K562 (cell line): ENCODE measurements around the gene SLC3A2. TPM values are rescaled to one million over a fixed set of nuclear protein-coding genes. Genes with fewer than 3 reads are reported as not detected.
A peak's percentile ranks its signal among the peaks of the same experiment; 100 is the strongest.

Experiments
- BRD4 ChIP-seq: fragments of 200-600 bp; sonication (generic); IDR thresholded peaks from 2 replicates; pipeline ENCODE4 v1.6.1; 2017; ENCODE audit warnings: inconsistent platforms
- CREB3L1 ChIP-seq: fragments of 450-650 bp; IDR thresholded peaks from 2 replicates; pipeline ENCODE4 v1.6.1; 2014; ENCODE audit warnings: low read depth, mild to moderate bottlenecking, moderate library complexity, borderline replicate concordance
- ETV6 ChIP-seq, 3 experiments: fragments of 150-350 bp in 1 of 3; sonication (generic) in 1 of 3; formaldehyde crosslinking in 1 of 3; IDR thresholded peaks; 2 replicates each; pipeline versions ENCODE4 v1.6.1 to v1.8.0; 2014 to 2022; ENCODE audit warnings: borderline replicate concordance in 2 of 3, low read depth in 2 of 3, antibody characterized with exemption in 1 of 3, low read length in 1 of 3, mild to moderate bottlenecking in 1 of 3, missing genetic modification reagents in 1 of 3
- FOXP1 ChIP-seq: sonication (generic); formaldehyde crosslinking; IDR thresholded peaks from 2 replicates; pipeline ENCODE4 v1.8.0; 2022; ENCODE audit warnings: mild to moderate bottlenecking, missing genetic modification reagents
- JUND ChIP-seq, 2 experiments: IDR thresholded peaks; 2 replicates in 1 of 2; 3 replicates in 1 of 2; pipeline ENCODE4 v1.6.1; 2011; ENCODE audit warnings: borderline replicate concordance in 2 of 2, low read depth in 2 of 2, low read length in 2 of 2, improper control_type of control experiment in 1 of 2, missing biosample characterization in 1 of 2, missing genetic modification characterization in 1 of 2, missing genetic modification reagents in 1 of 2
- LARP7 ChIP-seq: fragments of 450-650 bp; IDR thresholded peaks from 2 replicates; pipeline ENCODE4 v1.6.1; 2016
- RBM22 ChIP-seq: fragments of 200-400 bp; formaldehyde crosslinking; IDR thresholded peaks from 2 replicates; pipeline ENCODE4 v1.6.1; 2018; ENCODE audit warnings: low read length, low read depth; ENCODE audit not compliant: poor library complexity, severe bottlenecking
- STAT5A ChIP-seq: IDR thresholded peaks from 2 replicates; pipeline ENCODE4 v1.6.1; 2012; ENCODE audit warnings: low read length, inconsistent platforms, borderline replicate concordance
- STAT5B ChIP-seq: fragments of 250-450 bp; sonication (Bioruptor Pico); IDR thresholded peaks from 2 replicates; pipeline ENCODE4 v1.8.0; 2021; ENCODE audit warnings: mild to moderate bottlenecking, inconsistent platforms
- ZNF318 ChIP-seq, 2 experiments: fragments of 450-650 bp; IDR thresholded peaks; 2 replicates each; pipeline ENCODE4 v1.6.1; 2016; ENCODE audit warnings: mild to moderate bottlenecking in 2 of 2, borderline replicate concordance in 1 of 2, low read depth in 1 of 2, moderate library complexity in 1 of 2
- ZZZ3 ChIP-seq: fragments of 450-650 bp; IDR thresholded peaks from 2 replicates; pipeline ENCODE4 v1.6.1; 2016; ENCODE audit warnings: antibody characterized with exemption, mild to moderate bottlenecking, moderate library complexity
- polyA plus RNA-seq, 8 experiments: library from polyadenylated mRNA; depleted of rRNA in 4 of 8; stranded (reverse) in 5 of 8; unstranded in 3 of 8; fragments of >200 nt; fragmentation: Nextera tagmentation in 2 of 8; fragmentation: Illumina TruSeq in 1 of 8; extraction: Ambion mirVana in 2 of 8; extraction: Trizol in 1 of 8; gene quantifications; 2 replicates each; pipeline versions ENCODE4 v1.2.1 to v1.2.3, GENCODE V29; 2011 to 2014; ENCODE audit warnings: inconsistent platforms in 1 of 8, missing spikeins in 1 of 8
- total RNA-seq, 7 experiments: library from RNA; depleted of rRNA in 6 of 7; stranded (reverse); fragments of >200 nt in 6 of 7; fragmentation: Illumina TruSeq in 2 of 7; extraction: Trizol in 2 of 7; gene quantifications; 2 replicates each; pipeline versions ENCODE4 v1.2.1 to v1.2.3, GENCODE V29; 2011 to 2021; ENCODE audit warnings: low replicate concordance in 1 of 7
- TF ChIP-seq, protein P1 (sequence below): fragments of 450-650 bp; conservative IDR thresholded peaks from 2 replicates; pipeline ENCODE4 v1.6.1; 2016; ENCODE audit warnings: missing genetic modification characterization, low read depth, mild to moderate bottlenecking, missing compliant biosample characterization, moderate library complexity

The SLC3A2 gene
- total and polyA plus RNA-seq, 9 of the 15 experiments (the other 6 are each of a cell fraction or from before 2014, with no cell fraction given): 20.0 to 296 (median 214) TPM

GRCh38 chr11:62889484-62890437 lies 9.1 kb downstream of the SLC3A2 start (continued):
- TF ChIP-seq JUND (IDR thresholded peaks at IDR 0.05; ENCODE audit: borderline replicate concordance, low read depth, low read length) (no peak), JUND (tag; IDR thresholded peaks at IDR 0.05; ENCODE audit: borderline replicate concordance, low read depth, low read length) (peak; percentile 64; the same call in 1 of the 3 replicates), FOXP1 (peak; percentile 33; the same call in 1 of the 2 replicates), ZNF318 (IDR thresholded peaks at IDR 0.05; ENCODE audit: borderline replicate concordance in 1 of 2, low read depth in 1 of 2) (no peak), ETV6 (IDR thresholded peaks at IDR 0.05; ENCODE audit: borderline replicate concordance in 1 of 2, low read depth in 2 of 2, low read length in 1 of 2) (no peak), ETV6 (CRISPR knock-in tag; IDR thresholded peaks at IDR 0.05; ENCODE audit: borderline replicate concordance) (no peak), BRD4 (no peak), STAT5A (peak; percentile 66; the same call in 1 of the 2 replicates), LARP7 (peak; percentile 81; the same call in 1 of the 2 replicates), ZZZ3 (no peak), STAT5B (CRISPR knock-in tag) (no peak), RBM22 (no peak), CREB3L1 (no peak)
- TF ChIP-seq, protein P1, sequence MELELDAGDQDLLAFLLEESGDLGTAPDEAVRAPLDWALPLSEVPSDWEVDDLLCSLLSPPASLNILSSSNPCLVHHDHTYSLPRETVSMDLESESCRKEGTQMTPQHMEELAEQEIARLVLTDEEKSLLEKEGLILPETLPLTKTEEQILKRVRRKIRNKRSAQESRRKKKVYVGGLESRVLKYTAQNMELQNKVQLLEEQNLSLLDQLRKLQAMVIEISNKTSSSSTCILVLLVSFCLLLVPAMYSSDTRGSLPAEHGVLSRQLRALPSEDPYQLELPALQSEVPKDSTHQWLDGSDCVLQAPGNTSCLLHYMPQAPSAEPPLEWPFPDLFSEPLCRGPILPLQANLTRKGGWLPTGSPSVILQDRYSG (tag): no peak
